Activated T-helper 2 cell treated with anti-CD3 and anti-CD28 coated beads, Interferon-gamma antibody, Interleukin-2, Interleukin-4, amounts not matched to agents 10 μg/mL and 5 μg/mL and 100 μg/mL, durations not matched to agents 14 hours and 24 hours and 36 hours (primary cell): ENCODE measurements around the gene GRID1. TPM values are rescaled to one million over a fixed set of nuclear protein-coding genes. Genes with fewer than 3 reads are reported as not detected.

Experiments
- DNase-seq: peaks from one replicate; pipeline ENCODE4 v3.0.0; 2021; ENCODE audit warnings: low spot score
- H3K27ac Mint-ChIP-seq: one replicate; pipeline ENCODE4 v1.8.0; 2021; ENCODE audit warnings: mixed read lengths
- H3K27me3 Mint-ChIP-seq: one replicate; pipeline ENCODE4 v1.8.0; 2021; ENCODE audit warnings: low read depth, mixed read lengths
- H3K36me3 Mint-ChIP-seq: one replicate; pipeline ENCODE4 v1.8.0; 2021; ENCODE audit warnings: low read depth, mixed read lengths
- H3K4me1 Mint-ChIP-seq: one replicate; pipeline ENCODE4 v1.8.0; 2021; ENCODE audit warnings: low read depth, mixed read lengths
- H3K4me3 Mint-ChIP-seq: one replicate; pipeline ENCODE4 v1.8.0; 2021; ENCODE audit warnings: low read depth, mild to moderate bottlenecking, moderate library complexity, mixed read lengths
- H3K9me3 Mint-ChIP-seq: one replicate; pipeline ENCODE4 v1.8.0; 2021; ENCODE audit warnings: mixed read lengths
- intact Hi-C: fragments of 100-400 bp; cut with micrococcal nuclease; formaldehyde crosslinking; loops from one replicate; pipeline ENCODE4 v1.15.1; 2023
- total RNA-seq: library from RNA; stranded (reverse); gene quantifications from 2 replicates; pipeline ENCODE4 v1.2.3, GENCODE V29; 2022

The GRID1 gene
- total RNA-seq, 1 donor from 2014 or later: not detected

DNA sequence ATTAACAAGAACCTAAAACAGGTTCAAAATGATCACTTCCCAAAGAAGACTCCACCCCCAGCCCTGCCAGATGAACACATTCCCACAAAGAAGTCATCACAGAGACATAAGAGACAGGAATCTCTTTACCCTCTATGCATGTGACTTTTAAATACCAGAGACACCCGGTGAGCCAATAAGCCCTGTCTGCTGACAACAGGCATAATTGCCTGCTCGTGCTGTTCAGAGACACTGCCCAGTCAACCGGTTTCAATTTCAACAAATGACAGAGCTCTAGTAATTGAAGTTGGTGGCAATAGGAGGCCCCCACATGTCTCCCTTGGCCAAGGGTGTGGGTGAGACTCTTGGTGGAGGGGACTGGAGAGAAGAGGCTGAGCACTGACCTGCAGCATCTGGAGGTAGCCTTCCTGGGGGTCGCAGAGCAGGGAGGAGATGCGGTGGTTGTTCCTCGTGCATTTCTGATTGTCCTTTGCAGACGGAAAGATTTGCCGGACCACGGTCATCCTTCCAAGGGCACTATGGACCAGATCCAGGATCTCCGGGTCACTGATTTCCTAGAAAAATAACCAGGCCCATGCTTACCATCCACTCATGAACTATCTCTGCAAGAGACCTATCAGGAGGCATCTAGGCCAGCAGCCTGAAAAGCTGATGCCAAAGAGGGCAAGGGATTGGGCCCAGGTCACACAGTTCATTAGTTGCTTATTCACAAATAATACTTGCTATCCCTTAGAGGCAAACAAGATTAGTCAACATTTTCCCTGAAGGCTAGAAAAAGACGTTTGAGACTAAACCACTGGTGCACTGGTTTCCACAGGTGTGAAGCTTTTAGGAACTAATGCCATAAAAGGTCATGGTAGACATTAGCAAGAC, 497.7 kb downstream of the GRID1 start:
- H3K27me3 Mint-ChIP-seq: no peaks in the 10 kb centered on the region
- no peak overlapping the region for H3K27ac Mint-ChIP-seq
- no peaks in the 10 kb centered on the region for H3K36me3 Mint-ChIP-seq
- no peaks in the 10 kb centered on the region for H3K4me1 Mint-ChIP-seq
- intact Hi-C loops: no loop called here
- no peak overlapping the region for H3K4me3 Mint-ChIP-seq
- no peaks in the 10 kb centered on the region for H3K9me3 Mint-ChIP-seq
- no peak for DNase-seq

DNA sequence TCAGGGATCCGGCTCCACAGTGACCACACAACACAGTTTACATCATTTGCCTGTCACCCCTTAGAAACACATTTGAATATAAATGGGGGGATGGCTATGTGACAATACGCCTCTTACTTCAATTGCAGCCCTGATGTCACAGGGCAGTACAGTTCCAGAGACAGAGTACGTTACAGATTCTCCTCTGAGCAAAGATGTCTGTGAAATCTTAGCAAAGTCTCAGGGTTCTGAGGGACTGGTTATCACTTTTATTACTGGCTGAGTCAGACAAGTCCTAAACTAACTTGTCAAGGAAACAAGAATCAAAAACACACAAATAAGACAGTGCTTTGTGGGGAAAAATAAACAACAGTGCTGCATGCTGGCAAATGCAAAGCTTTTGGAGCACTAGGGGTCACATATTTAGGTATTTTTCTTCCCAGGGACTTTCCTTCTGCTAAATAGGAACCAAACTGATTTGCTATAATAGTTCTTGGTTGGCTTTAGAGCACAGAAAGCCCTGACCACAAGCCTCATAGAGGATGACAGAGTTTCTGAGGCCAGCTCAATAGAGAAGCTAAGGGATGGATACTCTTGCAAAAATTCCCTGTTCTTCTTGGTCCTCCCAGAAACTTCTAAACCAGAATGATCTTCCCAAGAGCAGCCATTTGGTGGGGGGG, 501.6 kb downstream of the GRID1 start:
- intact Hi-C loops: no loop called here
- no peak overlapping the region for H3K4me3 Mint-ChIP-seq
- H3K27ac Mint-ChIP-seq: no peak overlapping the region
- H3K36me3 Mint-ChIP-seq: no peaks in the 10 kb centered on the region
- no peaks in the 10 kb centered on the region for H3K27me3 Mint-ChIP-seq
- no peaks in the 10 kb centered on the region for H3K9me3 Mint-ChIP-seq
- H3K4me1 Mint-ChIP-seq: no peaks in the 10 kb centered on the region
- DNase-seq: no peak

DNA sequence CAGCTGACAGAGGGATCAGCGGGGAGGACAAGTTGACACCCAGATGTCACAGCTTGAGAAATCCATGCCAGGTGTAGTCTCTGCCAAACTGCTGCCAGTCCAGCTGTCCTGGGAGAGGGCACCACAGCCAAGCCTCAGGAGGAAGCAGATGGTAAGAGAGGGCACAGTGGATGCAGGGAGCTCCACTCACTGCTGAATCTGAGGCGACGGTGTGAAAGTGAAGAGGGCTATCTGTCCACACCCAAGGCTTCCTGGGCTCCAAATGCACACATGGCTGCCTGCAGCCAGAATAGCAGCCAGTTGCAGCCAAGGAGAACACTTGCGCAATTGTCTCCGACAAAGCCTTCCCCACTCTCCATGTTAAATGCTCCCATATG, 502.4 kb downstream of the GRID1 start:
- Mint-ChIP-seq H3K27ac (no peak overlapping the region), H3K36me3 (no peaks in the 10 kb centered on the region), H3K4me3 (no peak overlapping the region), H3K9me3 (no peaks in the 10 kb centered on the region), H3K27me3 (no peaks in the 10 kb centered on the region), H3K4me1 (no peaks in the 10 kb centered on the region)
- no peak for DNase-seq
- intact Hi-C loops: no loop called here

DNA sequence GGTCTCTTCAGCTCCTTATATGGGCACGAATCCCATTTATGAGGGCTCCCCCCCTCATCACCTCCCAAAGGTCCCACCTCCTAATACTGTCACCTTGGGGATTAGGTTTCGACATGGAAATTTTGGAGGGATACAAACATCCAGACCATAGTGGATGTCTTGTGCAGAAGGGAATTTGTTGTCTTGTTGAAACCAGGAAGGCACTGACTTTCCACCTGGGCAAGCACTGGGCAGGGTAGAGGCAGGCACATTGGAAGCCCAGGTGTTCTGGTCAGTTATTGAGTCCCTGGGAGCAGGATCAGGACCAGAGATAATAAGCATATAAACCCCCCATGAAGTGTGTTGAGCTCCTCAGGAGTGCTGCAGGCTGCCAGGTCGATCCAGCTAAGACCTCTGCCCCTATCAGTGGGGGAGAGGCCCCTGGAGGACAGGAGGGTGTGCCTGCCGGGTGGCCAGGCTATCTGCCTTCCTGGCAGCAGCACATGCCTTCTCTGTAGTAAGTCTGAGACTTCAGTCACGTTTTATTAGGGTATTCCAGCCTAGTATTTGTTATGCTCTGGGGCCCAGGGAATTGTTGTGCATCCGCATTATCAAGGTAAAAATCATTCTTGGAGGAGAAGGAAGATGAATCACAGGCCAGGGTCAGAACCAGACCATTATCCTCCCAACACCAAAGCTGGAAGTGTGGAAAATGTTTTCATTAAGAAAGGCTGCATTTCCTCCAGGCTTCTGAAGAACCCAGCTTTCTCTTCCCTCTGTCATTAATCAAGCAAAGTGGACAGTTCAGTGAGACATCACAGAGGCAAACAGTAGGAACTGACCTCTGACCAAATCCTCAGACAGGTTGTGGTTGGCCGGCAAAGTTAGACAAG, 503.1 kb downstream of the GRID1 start:
- no peaks in the 10 kb centered on the region for H3K27me3 Mint-ChIP-seq
- no peak overlapping the region for H3K4me3 Mint-ChIP-seq
- intact Hi-C loops: no loop called here
- H3K36me3 Mint-ChIP-seq: no peaks in the 10 kb centered on the region
- no peak overlapping the region for H3K27ac Mint-ChIP-seq
- no peaks in the 10 kb centered on the region for H3K9me3 Mint-ChIP-seq
- no peaks in the 10 kb centered on the region for H3K4me1 Mint-ChIP-seq
- DNase-seq: no peak

DNA sequence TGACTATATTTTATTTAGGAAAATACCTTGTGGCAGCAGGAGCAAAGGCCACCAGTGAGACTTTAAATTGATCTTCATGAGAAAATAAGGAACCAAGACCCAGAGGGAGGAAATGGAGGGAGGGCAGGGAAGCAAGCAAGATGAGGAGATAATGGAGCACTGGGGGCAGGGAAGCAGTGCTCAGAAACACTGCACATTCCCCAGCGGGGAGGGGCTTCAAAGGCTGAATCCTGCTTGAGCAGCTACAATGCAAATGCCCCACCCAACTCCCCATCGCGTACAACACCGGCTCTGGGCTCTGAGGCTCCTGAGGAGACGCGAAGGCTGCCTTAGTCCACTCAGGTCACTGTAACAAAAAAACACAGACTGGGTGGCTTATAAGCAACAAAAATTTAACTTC, 503.8 kb downstream of the GRID1 start:
- intact Hi-C loops: no loop called here
- H3K4me1 Mint-ChIP-seq: no peaks in the 10 kb centered on the region
- DNase-seq: no peak
- H3K4me3 Mint-ChIP-seq: no peak overlapping the region
- no peaks in the 10 kb centered on the region for H3K36me3 Mint-ChIP-seq
- H3K9me3 Mint-ChIP-seq: no peaks in the 10 kb centered on the region
- no peaks in the 10 kb centered on the region for H3K27me3 Mint-ChIP-seq
- no peak overlapping the region for H3K27ac Mint-ChIP-seq

DNA sequence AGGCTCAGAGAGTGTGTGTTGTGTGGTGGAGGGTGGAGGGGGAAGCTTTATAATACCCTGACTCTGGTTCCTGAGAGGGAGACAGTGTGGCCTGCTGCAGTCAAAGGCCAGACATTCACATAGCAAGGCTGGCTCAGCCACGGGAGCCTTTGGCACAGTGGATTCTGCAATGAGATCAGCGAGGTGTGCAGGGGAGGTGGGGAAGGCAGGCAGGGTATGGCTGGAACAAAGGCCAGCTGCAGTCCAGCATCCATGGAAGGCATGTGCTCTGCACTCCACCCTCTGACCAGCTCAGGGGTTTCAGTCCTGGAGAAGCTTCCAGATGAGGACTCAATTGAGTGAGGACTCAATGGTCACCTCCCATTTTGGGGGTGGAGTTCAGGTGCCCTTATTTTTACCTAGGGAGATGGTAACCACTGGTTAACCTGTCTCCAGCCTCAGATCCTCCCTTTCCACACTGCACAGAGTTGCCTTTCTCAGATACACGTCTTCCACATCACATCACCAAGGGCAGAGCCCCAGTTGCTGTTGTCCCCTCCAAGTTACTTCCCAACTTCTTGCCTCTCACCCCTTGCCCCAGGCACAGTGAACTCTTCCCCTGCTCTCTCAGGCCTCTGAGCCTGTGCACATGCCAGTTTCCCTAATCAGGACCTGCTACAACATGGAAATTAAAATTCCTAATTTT, 504.9 kb downstream of the GRID1 start:
- Mint-ChIP-seq H3K27me3 (no peaks in the 10 kb centered on the region), H3K27ac (no peak overlapping the region), H3K4me3 (no peak overlapping the region), H3K36me3 (no peaks in the 10 kb centered on the region), H3K4me1 (no peaks in the 10 kb centered on the region), H3K9me3 (no peaks in the 10 kb centered on the region)
- no peak for DNase-seq
- intact Hi-C loops: no loop called here

DNA sequence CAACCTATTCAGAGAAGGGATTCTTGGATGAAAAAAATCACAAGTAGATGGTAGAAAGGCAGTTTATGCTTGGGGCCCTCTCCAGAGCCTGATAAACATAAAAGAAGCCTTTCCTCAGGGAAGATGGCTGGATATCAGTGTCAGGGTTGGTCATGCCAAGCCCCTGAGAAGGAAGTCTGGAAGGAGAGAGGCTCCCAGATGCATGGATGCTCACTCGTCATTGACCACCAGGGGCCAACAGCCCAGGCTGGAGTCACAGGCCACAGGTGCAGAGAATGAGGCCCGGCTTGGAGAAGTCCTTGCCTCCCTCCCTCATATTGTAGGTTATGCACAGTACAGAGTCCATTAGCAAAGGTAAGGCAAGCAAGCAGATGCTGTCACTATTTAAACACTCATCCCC, 506.7 kb downstream of the GRID1 start:
- no peak for DNase-seq
- intact Hi-C loops: no loop called here
- Mint-ChIP-seq H3K4me1 (no peaks in the 10 kb centered on the region), H3K4me3 (no peak overlapping the region), H3K27me3 (no peaks in the 10 kb centered on the region), H3K9me3 (no peaks in the 10 kb centered on the region), H3K36me3 (no peaks in the 10 kb centered on the region), H3K27ac (no peak overlapping the region)

DNA sequence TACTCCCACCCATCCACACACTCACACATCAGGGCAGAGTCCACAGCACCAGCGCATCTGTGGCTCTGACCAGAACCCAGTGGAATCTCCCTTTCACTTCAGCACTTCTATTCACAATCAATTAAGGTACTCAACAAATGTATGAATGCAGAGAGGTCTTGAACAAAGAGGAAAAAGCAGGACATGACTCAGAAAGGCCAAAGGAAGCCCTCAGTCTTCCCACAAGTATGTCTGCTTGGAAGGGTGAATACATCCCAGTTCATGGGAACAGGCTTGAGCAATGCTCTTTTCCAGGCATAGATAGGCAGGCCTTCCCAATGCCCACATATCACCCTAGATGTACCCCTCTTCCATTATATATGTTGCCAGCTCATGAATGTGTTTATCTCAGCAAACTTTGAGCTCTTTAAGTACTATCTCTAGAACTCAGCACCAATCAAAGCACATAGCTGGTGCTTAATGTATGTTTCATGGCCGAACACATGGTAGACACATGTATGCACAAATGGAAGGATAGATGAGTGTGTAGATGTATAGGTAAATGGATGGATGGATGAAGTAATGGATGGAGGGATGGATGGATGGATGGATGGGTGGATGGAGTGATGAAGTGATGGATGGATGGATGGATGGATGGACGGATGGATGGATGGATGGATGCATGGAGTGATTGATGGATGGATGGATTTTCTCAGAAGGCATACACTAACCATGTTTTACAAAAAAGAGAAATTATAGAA, 507.6 kb downstream of the GRID1 start:
- H3K36me3 Mint-ChIP-seq: no peaks in the 10 kb centered on the region
- intact Hi-C loops: no loop called here

DNA sequence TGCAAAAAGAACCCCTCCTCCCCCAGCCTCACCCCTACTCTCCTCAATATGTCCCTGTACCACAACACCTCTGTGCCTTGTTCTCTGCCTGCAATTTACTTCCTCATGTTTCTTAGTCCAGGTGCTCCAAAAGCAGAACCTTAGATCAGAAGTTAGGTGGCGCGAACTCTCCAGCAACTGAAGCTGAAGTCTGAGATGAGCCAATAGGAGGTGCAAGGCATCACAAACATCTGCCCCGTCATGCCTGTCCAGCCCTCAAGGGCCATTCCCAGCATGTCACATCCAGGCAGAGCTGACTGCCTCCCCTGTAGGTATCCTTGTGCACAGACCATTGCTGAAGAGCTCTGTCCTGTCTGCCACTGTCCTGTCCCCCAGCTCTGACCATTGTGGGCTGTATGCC, 508.8 kb downstream of the GRID1 start:
- no peaks in the 10 kb centered on the region for H3K27me3 Mint-ChIP-seq
- DNase-seq: no peak
- H3K4me3 Mint-ChIP-seq: no peak overlapping the region
- no peaks in the 10 kb centered on the region for H3K4me1 Mint-ChIP-seq
- intact Hi-C loops: no loop called here
- H3K36me3 Mint-ChIP-seq: no peaks in the 10 kb centered on the region
- H3K27ac Mint-ChIP-seq: no peak overlapping the region
- H3K9me3 Mint-ChIP-seq: no peaks in the 10 kb centered on the region

More for the DNA sequence above, 507.6 kb downstream of the GRID1 start:
- Mint-ChIP-seq H3K27me3 (no peaks in the 10 kb centered on the region), H3K4me3 (no peak overlapping the region), H3K27ac (no peak overlapping the region), H3K4me1 (no peaks in the 10 kb centered on the region), H3K9me3 (no peaks in the 10 kb centered on the region)
- DNase-seq: no peak

DNA sequence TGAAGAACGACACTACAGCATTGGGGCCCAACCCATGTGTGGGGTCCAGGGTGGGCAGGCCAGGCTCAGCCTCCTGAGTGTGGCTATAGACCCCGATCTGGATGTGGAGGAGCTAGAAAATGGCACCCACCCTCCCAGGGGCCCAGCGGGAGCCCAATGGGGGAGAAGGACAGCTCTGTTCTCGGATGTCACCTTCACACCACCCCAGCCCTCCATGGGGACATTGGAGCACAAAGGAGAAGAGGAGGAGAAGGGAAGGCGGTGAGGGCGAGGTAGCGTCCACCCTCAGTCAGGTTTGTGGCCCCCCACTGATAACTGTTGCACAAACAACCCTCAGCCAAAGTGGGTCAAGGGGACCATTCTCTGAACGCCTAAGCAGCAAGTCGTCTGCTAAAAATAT, 509.3 kb downstream of the GRID1 start:
- Mint-ChIP-seq H3K36me3 (no peaks in the 10 kb centered on the region), H3K27ac (no peak overlapping the region), H3K9me3 (no peaks in the 10 kb centered on the region), H3K4me3 (no peak overlapping the region), H3K27me3 (no peaks in the 10 kb centered on the region), H3K4me1 (no peaks in the 10 kb centered on the region)
- intact Hi-C loops: no loop called here
- no peak for DNase-seq

DNA sequence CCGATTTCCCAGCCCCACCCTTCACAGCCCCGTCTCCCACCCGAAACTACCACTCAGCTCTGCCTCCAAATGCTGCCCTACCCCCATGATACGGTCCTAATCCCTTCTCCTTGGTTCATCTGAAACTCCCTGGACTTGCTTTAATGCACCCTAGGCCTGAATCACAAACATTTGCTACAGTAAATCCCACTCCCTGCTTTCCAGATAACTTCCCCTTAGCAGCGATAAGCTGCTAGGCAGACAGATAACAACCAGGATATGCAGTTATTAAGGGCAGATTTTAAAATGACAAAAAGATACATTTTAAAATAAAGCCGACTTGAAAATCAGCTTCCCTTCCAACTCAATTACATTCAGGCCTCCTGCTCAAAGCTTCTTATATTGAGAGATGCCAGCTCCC, 514.7 kb downstream of the GRID1 start:
- Mint-ChIP-seq H3K36me3 (no peaks in the 10 kb centered on the region), H3K4me1 (peaks cover under 1% of the 10 kb centered on the region), H3K4me3 (no peak overlapping the region), H3K9me3 (no peaks in the 10 kb centered on the region), H3K27me3 (no peaks in the 10 kb centered on the region), H3K27ac (no peak overlapping the region)
- intact Hi-C loops: no loop called here
- DNase-seq: no peak

DNA sequence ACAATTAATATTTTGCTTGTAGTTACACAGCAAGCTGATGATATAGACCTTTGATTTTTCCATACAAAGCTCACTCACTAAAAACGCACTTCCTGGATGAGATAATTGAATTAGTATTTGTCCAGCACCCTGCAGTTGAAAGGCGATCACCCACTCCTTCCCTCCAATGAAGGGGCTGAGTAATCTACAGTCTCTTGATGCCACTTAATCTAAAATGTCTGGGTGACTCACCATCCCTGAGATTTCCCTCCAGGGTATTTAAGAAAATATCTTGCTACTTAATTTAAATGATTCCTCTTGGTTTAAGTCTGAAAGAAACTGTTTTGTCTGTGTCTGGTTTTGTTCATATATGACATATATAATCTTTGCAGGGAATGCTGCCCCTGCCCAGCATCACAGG, 515.3 kb downstream of the GRID1 start:
- no peaks in the 10 kb centered on the region for H3K27me3 Mint-ChIP-seq
- peaks cover 2% of the 10 kb centered on the region for H3K4me1 Mint-ChIP-seq
- no peak for DNase-seq
- H3K9me3 Mint-ChIP-seq: no peaks in the 10 kb centered on the region
- no peak overlapping the region for H3K27ac Mint-ChIP-seq
- intact Hi-C loops: no loop called here
- H3K4me3 Mint-ChIP-seq: no peak overlapping the region
- no peaks in the 10 kb centered on the region for H3K36me3 Mint-ChIP-seq
